ENCODE results near the gene IER5L.

GRCh38 chr9:129184596-129185122 lies 6.6 kb upstream of the IER5L start:
- TF ChIP-seq FOS (IDR thresholded peaks at IDR 0.05; ENCODE audit: borderline replicate concordance, insufficient read depth, low read length) (no peak), CTCF (IDR thresholded peaks at IDR 0.05; ENCODE audit: extremely low read depth in 1 of 2, insufficient read depth in 1 of 2, low read depth in 1 of 2, low read length in 2 of 2) (no peak), MAX (IDR thresholded peaks at IDR 0.05; ENCODE audit: insufficient read depth, insufficient read length) (no peak), POLR2A (IDR thresholded peaks at IDR 0.05; ENCODE audit: low read depth, low read length) (no peak), GATA2 (IDR thresholded peaks at IDR 0.05; ENCODE audit: insufficient read depth, insufficient read length, low read depth, low read length) (no peak), POLR2AphosphoS5 (IDR thresholded peaks at IDR 0.05; ENCODE audit: insufficient read depth, low read depth, low read length) (no peak), EZH2 (IDR thresholded peaks at IDR 0.05; ENCODE audit: borderline replicate concordance, low read depth, low read length, severe bottlenecking) (no peak)

All from endothelial cell of umbilical vein (primary cell).